Measurements from ENCODE around the gene MAP1LC3B2. TPM values are rescaled to one million over a fixed set of nuclear protein-coding genes. Genes with fewer than 3 reads are reported as not detected.

MAP1LC3B2 gene
- not detected for total RNA-seq

DNA sequence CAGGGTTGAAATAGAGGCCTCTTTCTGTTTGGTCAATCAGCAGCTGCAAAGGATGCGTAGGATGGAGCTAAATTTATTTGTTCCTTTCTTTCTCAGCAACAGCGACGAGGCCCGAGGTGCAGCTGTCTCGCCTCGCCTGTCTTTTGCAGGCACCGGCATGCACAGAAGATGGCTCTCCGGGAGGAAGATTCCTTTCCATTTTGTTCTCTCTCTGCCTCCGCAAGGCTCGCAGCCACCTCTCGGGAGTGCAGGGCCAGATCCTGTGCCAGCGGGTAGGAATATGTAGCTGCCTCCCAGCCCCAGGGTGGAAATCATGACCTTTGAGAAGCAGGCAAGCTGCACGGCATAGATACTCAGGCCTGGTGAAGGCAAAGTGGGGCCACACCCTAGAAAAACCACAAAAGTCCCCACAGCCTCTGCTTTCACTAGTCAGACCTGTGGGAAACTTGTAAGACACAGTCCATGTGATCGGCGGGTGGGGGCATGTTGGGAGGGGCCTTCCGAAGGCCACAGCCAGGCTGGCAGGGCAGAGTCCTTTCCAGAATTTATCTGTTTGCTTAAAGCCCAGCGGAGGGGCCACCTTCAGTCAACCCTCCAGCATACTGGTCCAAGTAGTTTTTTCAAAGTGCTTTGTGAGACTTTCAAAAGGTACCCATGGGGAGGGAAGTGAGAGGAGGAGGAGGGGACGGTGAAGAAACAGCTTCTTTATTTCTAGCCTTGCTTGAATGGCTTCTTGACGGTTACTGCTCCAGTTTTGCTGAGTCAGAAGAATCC lies at the start of gene MAP1LC3B2:
TSS of gene MAP1LC3B2 (plus strand) at position 220 of the 774 bp plus-strand sequence. CDS start 16,562 bp downstream, outside the sequence.
- Histone ChIP-seq H3K9me3 (ENCODE audit: control insufficient read depth in 3 of 3, low read length in 3 of 3) (no peaks in the 10 kb centered on the region), H3K36me3 (ENCODE audit: control insufficient read depth in 3 of 3, insufficient read depth in 3 of 3, low read length in 3 of 3) (no peaks in the 10 kb centered on the region), H3K9ac (ENCODE audit: low read depth in 1 of 3, low read length in 3 of 3) (peak within 1 kb of the TSS in 1 of 3 donors; percentile 25), H3K4me1 (ENCODE audit: control insufficient read depth in 3 of 3, insufficient read depth in 3 of 3, low read length in 3 of 3) (peaks cover 9 to 10% (median 9%) of the 10 kb centered on the region in 3 donors), H3K4me3 (ENCODE audit: low read length in 3 of 3) (peak within 1 kb of the TSS in 1 of 3 donors; percentile 23), H3K27ac (ENCODE audit: low read depth, low read length) (peak within 1 kb of the TSS; percentile 50), H3K27me3 (ENCODE audit: control insufficient read depth in 3 of 3, insufficient read depth in 3 of 3, low read length in 3 of 3) (no peaks in the 10 kb centered on the region)

DNA sequence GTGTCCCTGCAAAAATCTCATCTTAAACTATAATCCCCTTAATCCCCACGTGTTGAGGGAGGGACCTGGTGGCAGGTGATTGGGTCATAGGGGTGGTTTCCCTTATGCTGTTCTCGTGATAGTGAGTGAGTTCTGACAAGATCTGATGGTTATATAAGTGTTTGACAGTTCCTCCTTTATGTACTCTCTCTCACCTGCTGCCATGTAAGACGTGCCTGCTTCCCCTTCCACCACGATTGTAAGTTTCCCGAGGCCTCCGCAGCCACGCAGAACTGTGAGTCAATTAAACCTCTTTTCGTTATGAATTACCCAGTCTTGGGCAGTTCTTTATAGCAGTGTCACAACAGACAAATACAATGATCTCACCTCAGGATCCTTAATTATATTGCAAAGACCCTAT lies 45.2 kb upstream of the MAP1LC3B2 start:
- Histone ChIP-seq H3K36me3 (ENCODE audit: control insufficient read depth in 3 of 3, insufficient read depth in 3 of 3, low read length in 3 of 3) (no peaks in the 10 kb centered on the region), H3K4me3 (ENCODE audit: low read length in 3 of 3) (no peak overlapping the region), H3K9ac (ENCODE audit: low read depth in 1 of 3, low read length in 3 of 3) (no peak overlapping the region), H3K4me1 (ENCODE audit: control insufficient read depth in 3 of 3, insufficient read depth in 3 of 3, low read length in 3 of 3) (peaks cover 0 to 3% (median 0%) of the 10 kb centered on the region in 3 donors), H3K9me3 (ENCODE audit: control insufficient read depth in 3 of 3, low read length in 3 of 3) (no peaks in the 10 kb centered on the region), H3K27me3 (ENCODE audit: control insufficient read depth in 3 of 3, insufficient read depth in 3 of 3, low read length in 3 of 3) (no peaks in the 10 kb centered on the region), H3K27ac (ENCODE audit: low read depth, low read length) (no peak overlapping the region)

DNA sequence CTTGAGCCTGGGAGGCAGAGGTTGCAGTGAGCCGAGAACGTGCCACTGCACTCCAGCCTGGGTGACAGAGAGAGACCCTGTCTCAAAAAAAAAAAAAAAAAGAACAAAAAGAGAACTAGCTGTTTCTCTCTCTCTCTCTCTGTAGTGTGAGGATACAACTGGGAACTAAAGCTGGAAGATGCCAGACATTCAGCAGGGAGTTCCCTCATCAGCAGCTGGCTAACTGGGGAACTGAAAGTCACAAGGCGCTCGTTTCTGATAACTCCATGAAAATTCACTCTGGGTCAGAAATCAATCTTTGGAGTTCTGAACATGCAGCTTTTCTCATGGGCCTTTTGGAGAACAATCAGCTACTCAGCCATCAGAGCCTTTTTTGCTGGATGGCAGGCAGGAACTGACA lies 43.5 kb upstream of the MAP1LC3B2 start:
- Histone ChIP-seq H3K9me3 (ENCODE audit: control insufficient read depth in 3 of 3, low read length in 3 of 3) (no peaks in the 10 kb centered on the region), H3K4me1 (ENCODE audit: control insufficient read depth in 3 of 3, insufficient read depth in 3 of 3, low read length in 3 of 3) (peaks cover 0 to 3% (median 0%) of the 10 kb centered on the region in 3 donors), H3K27me3 (ENCODE audit: control insufficient read depth in 3 of 3, insufficient read depth in 3 of 3, low read length in 3 of 3) (no peaks in the 10 kb centered on the region), H3K27ac (ENCODE audit: low read depth, low read length) (no peak overlapping the region), H3K36me3 (ENCODE audit: control insufficient read depth in 3 of 3, insufficient read depth in 3 of 3, low read length in 3 of 3) (no peaks in the 10 kb centered on the region), H3K4me3 (ENCODE audit: low read length in 3 of 3) (no peak overlapping the region), H3K9ac (ENCODE audit: low read depth in 1 of 3, low read length in 3 of 3) (no peak overlapping the region)

DNA sequence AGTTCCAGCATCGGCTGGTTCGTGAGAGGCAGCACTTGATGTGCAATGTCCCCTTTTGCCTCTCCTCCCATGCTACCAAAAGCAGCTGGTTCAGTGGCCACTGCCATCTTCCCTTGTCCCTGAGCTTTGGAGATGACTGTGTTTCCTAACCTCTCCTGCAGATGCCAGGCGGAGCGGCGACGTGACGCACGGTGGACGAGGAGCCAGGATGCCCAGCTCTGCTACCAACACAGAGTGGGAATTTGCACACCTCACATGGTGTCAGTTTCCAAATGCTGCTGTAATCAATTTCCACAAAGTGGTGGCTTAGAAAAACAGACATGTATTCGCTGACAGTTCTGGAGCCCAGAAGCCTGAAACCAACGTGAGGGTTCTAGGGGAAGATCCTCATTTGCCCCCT lies 42.5 kb upstream of the MAP1LC3B2 start:
- Histone ChIP-seq H3K4me3 (ENCODE audit: low read length in 3 of 3) (no peak overlapping the region), H3K9me3 (ENCODE audit: control insufficient read depth in 3 of 3, low read length in 3 of 3) (no peaks in the 10 kb centered on the region), H3K4me1 (ENCODE audit: control insufficient read depth in 3 of 3, insufficient read depth in 3 of 3, low read length in 3 of 3) (peaks cover 0 to 3% (median 2%) of the 10 kb centered on the region in 3 donors), H3K36me3 (ENCODE audit: control insufficient read depth in 3 of 3, insufficient read depth in 3 of 3, low read length in 3 of 3) (no peaks in the 10 kb centered on the region), H3K9ac (ENCODE audit: low read depth in 1 of 3, low read length in 3 of 3) (no peak overlapping the region), H3K27me3 (ENCODE audit: control insufficient read depth in 3 of 3, insufficient read depth in 3 of 3, low read length in 3 of 3) (no peaks in the 10 kb centered on the region), H3K27ac (ENCODE audit: low read depth, low read length) (no peak overlapping the region)

DNA sequence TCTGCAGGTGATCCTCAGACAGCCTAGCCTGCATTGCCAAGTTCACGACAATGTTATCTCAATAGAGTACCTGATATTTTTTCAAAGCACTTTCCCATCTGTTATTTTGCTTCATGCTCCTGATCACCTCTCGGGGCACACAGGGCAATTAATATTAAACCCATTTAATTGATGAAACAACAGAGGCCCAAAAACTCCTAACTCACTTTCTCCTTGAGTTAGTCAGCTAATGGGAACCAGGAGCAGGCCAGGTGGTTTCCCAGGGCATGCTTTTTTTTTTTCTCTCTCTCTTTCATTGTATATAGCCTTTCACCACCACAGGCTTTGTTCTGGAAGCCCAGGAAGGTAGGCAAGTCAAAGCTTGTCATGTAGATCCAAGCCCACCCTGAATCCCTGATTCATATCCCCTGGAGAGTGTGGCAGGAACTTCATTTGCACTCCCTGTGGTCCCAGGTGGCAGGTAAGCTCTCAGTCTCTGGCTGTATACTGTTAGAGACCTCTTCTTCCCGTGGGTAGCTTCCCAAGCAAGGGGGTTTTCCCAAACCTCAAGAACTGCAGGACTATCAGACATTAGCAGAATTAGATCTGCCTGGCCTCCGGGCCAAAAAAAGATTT lies 41.6 kb upstream of the MAP1LC3B2 start:
- H3K9ac ChIP-seq (ENCODE audit: low read depth in 1 of 3, low read length in 3 of 3): no peak overlapping the region
- H3K4me1 ChIP-seq (ENCODE audit: control insufficient read depth in 3 of 3, insufficient read depth in 3 of 3, low read length in 3 of 3): peaks cover 0 to 3% (median 2%) of the 10 kb centered on the region in 3 donors
- H3K27me3 ChIP-seq (ENCODE audit: control insufficient read depth in 3 of 3, insufficient read depth in 3 of 3, low read length in 3 of 3): no peaks in the 10 kb centered on the region
- no peak overlapping the region for H3K27ac ChIP-seq (ENCODE audit: low read depth, low read length)
- H3K4me3 ChIP-seq (ENCODE audit: low read length in 3 of 3): no peak overlapping the region
- H3K9me3 ChIP-seq (ENCODE audit: control insufficient read depth in 3 of 3, low read length in 3 of 3): no peaks in the 10 kb centered on the region
- H3K36me3 ChIP-seq (ENCODE audit: control insufficient read depth in 3 of 3, insufficient read depth in 3 of 3, low read length in 3 of 3): no peaks in the 10 kb centered on the region

DNA sequence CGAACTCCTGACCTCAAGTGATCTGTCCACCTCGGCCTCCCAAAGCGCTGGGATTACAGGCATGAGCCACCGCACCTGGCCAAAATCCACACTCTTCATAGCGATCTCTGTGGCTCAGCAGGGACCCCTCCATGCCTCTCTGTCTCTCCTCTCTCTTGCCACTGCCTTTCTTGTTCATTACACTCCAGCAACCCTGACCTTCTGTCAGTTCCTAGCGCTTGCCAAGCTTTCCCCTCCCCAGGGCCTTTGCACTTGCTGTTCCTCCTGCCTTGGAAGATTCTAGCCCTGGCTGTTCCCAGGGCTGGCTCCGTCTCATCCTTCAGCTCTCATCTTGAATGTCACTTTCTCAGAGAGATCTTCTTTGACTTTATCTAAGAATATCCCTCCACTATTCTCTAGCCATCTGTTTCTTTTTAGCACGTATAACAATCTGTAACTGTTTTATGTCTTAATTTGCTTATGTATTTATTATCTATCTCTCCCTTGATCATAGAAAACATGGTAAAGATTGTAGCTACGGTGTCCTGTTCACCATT lies 38.9 kb upstream of the MAP1LC3B2 start:
- Histone ChIP-seq H3K27me3 (ENCODE audit: control insufficient read depth in 3 of 3, insufficient read depth in 3 of 3, low read length in 3 of 3) (no peaks in the 10 kb centered on the region), H3K4me3 (ENCODE audit: low read length in 3 of 3) (no peak overlapping the region), H3K9me3 (ENCODE audit: control insufficient read depth in 3 of 3, low read length in 3 of 3) (no peaks in the 10 kb centered on the region), H3K4me1 (ENCODE audit: control insufficient read depth in 3 of 3, insufficient read depth in 3 of 3, low read length in 3 of 3) (peaks cover 0 to 3% (median 2%) of the 10 kb centered on the region in 3 donors), H3K36me3 (ENCODE audit: control insufficient read depth in 3 of 3, insufficient read depth in 3 of 3, low read length in 3 of 3) (no peaks in the 10 kb centered on the region), H3K9ac (ENCODE audit: low read depth in 1 of 3, low read length in 3 of 3) (no peak overlapping the region), H3K27ac (ENCODE audit: low read depth, low read length) (no peak overlapping the region)

DNA sequence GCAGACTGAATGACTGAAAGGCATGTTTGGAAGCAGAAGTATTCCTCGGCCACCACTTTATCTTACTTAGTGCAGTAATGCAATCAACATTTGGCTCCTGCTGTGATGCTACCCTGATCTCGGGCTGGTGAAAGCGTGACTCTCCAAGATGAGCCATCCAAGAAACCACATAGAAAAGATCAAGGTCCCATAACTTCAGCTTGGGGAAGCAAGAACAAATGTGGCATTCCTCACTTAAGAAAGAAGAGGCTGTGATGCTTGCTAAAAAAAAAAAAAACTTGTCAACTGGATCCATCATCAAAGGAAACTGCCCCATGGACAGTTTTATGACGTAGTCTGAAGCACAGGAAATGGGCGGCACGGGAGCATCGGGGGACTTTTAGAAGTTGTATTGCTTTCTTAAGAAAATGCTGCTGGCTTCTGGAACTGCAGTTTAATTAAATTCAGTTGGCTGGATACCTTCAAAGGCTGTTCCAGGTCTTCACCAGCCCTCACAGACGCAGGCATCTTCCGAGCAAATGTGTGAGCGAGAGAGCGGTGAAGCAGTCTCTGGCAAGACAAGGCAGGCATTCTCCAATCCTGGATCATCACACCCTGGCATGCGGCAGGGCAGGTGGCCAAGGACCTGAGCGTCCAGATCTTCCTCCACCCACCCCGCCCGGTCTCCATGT lies 38.2 kb upstream of the MAP1LC3B2 start:
- peaks cover 6 to 9% (median 7%) of the 10 kb centered on the region in 3 donors for H3K4me1 ChIP-seq (ENCODE audit: control insufficient read depth in 3 of 3, insufficient read depth in 3 of 3, low read length in 3 of 3)
- no peaks in the 10 kb centered on the region for H3K36me3 ChIP-seq (ENCODE audit: control insufficient read depth in 3 of 3, insufficient read depth in 3 of 3, low read length in 3 of 3)
- H3K4me3 ChIP-seq (ENCODE audit: low read length in 3 of 3): no peak overlapping the region
- no peak overlapping the region for H3K27ac ChIP-seq (ENCODE audit: low read depth, low read length)
- H3K27me3 ChIP-seq (ENCODE audit: control insufficient read depth in 3 of 3, insufficient read depth in 3 of 3, low read length in 3 of 3): no peaks in the 10 kb centered on the region
- H3K9ac ChIP-seq (ENCODE audit: low read depth in 1 of 3, low read length in 3 of 3): no peak overlapping the region
- no peaks in the 10 kb centered on the region for H3K9me3 ChIP-seq (ENCODE audit: control insufficient read depth in 3 of 3, low read length in 3 of 3)

DNA sequence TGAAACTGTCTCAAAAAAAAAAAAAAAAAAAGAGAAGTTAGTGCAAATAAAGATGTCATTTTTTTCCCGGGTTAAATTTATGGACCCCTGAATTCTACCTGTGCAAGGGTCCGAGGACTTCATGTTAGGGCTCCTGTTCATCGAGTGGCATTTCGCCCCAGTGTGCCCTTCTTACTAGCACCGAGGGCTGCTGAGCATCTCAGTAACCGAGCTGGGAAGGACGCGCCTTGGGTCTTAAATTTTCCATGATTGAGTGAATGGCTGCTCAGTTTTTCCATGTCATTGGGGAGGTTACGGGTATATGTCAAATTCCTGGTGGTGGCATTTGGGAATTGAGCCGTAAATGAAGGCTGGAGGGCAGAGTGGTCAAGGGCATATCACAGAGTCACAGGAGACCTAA lies 34.9 kb upstream of the MAP1LC3B2 start:
- Histone ChIP-seq H3K27ac (ENCODE audit: low read depth, low read length) (no peak overlapping the region), H3K27me3 (ENCODE audit: control insufficient read depth in 3 of 3, insufficient read depth in 3 of 3, low read length in 3 of 3) (no peaks in the 10 kb centered on the region), H3K4me3 (ENCODE audit: low read length in 3 of 3) (no peak overlapping the region), H3K9me3 (ENCODE audit: control insufficient read depth in 3 of 3, low read length in 3 of 3) (no peaks in the 10 kb centered on the region), H3K36me3 (ENCODE audit: control insufficient read depth in 3 of 3, insufficient read depth in 3 of 3, low read length in 3 of 3) (no peaks in the 10 kb centered on the region), H3K4me1 (ENCODE audit: control insufficient read depth in 3 of 3, insufficient read depth in 3 of 3, low read length in 3 of 3) (peaks cover 7 to 9% (median 7%) of the 10 kb centered on the region in 3 donors), H3K9ac (ENCODE audit: low read depth in 1 of 3, low read length in 3 of 3) (no peak overlapping the region)

DNA sequence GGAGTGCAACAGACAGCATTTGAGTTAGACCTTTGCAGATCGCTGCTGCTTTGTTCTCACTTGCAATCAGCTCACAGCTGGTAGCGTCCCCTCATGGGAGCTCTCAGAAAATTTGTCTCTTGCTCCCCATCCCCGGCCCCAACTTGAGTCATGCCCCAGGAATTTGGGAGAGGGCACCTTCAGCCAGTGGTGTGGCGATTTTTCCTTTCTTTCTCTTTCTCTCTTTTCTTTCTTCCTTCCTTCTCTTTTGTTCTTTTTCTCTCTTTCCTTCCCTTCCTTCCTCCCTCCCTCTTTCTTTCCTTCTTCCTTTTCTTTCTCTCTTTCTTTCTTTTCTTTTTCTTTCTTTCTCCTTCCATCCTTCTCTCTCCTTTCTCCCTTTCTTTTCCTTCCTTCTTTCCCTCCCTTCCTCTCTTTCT lies 34.2 kb upstream of the MAP1LC3B2 start:
- peaks cover 7 to 9% (median 7%) of the 10 kb centered on the region in 3 donors for H3K4me1 ChIP-seq (ENCODE audit: control insufficient read depth in 3 of 3, insufficient read depth in 3 of 3, low read length in 3 of 3)
- no peak overlapping the region for H3K9ac ChIP-seq (ENCODE audit: low read depth in 1 of 3, low read length in 3 of 3)
- no peaks in the 10 kb centered on the region for H3K9me3 ChIP-seq (ENCODE audit: control insufficient read depth in 3 of 3, low read length in 3 of 3)
- no peak overlapping the region for H3K4me3 ChIP-seq (ENCODE audit: low read length in 3 of 3)
- H3K27me3 ChIP-seq (ENCODE audit: control insufficient read depth in 3 of 3, insufficient read depth in 3 of 3, low read length in 3 of 3): no peaks in the 10 kb centered on the region
- no peaks in the 10 kb centered on the region for H3K36me3 ChIP-seq (ENCODE audit: control insufficient read depth in 3 of 3, insufficient read depth in 3 of 3, low read length in 3 of 3)
- H3K27ac ChIP-seq (ENCODE audit: low read depth, low read length): no peak overlapping the region
